B cell (primary cell): ENCODE measurements around the gene EFCAB9.

Experiments used
- CTCF ChIP-seq: fragments of 200-600 bp; IDR thresholded peaks from one replicate; pipeline ENCODE4 v1.8.0; 2022; ENCODE audit warnings: antibody characterized with exemption, mild to moderate bottlenecking
- EZH2 ChIP-seq: IDR thresholded peaks from 2 replicates; pipeline ENCODE4 v1.6.1; 2012; ENCODE audit warnings: borderline replicate concordance, low read depth, mild to moderate bottlenecking, moderate library complexity, low read length; ENCODE audit not compliant: insufficient read depth, poor library complexity, severe bottlenecking

- TF ChIP-seq CTCF (no peak), EZH2 (no peak)
These were observed 31.0 kb downstream of the EFCAB9 start for GRCh38 chr5:172224996-172225395.
